MV-4-11 (cell line): ENCODE results near the gene PTH2.
"Not testable (repeated sequence)": the region's sequence is repeated elsewhere in the genome, so short reads cannot be mapped to it uniquely, and the experiment has no call there.

Experiments
- DNase-seq: peaks from one replicate; lab custom pipeline; 2025; lab: John Stamatoyannopoulos, UW

The PTH2 gene

GRCh38 chr19:49378512-49378911 lies 44.7 kb downstream of the PTH2 start:
- no peak for DNase-seq

GRCh38 chr19:49374665-49375434 lies 48.4 kb downstream of the PTH2 start:
- DNase-seq = no peak

- DNase-seq = not testable (repeated sequence)
Observed at GRCh38 chr19:49373174-49373573, 50.1 kb downstream of the PTH2 start.
